MG63 (cell line): ENCODE measurements around the gene RNF103. TPM values are rescaled to one million over a fixed set of nuclear protein-coding genes. Genes with fewer than 3 reads are reported as not detected.
"Not testable (repeated sequence)": the region's sequence is repeated elsewhere in the genome, so short reads cannot be mapped to it uniquely, and the experiment has no call there.

ENCODE experiments used
- DNase-seq: peaks from one replicate; pipeline ENCODE4 v3.0.0-alpha.2; 2020
- H3K27me3 ChIP-seq: fragments of 250-450 bp; sonication (Bioruptor Pico); 2 replicates; pipeline ENCODE4 v1.5.1; 2020; ENCODE audit warnings: mild to moderate bottlenecking, moderate library complexity
- H3K36me3 ChIP-seq: fragments of 250-450 bp; sonication (Bioruptor Pico); 2 replicates; pipeline ENCODE4 v1.5.1; 2020; ENCODE audit warnings: mild to moderate bottlenecking, moderate library complexity
- H3K4me3 ChIP-seq: fragments of 250-450 bp; sonication (Bioruptor Pico); 2 replicates; pipeline ENCODE4 v1.5.1; 2020; ENCODE audit warnings: mild to moderate bottlenecking, moderate library complexity
- H3K9me3 ChIP-seq: fragments of 250-450 bp; sonication (Bioruptor Pico); 2 replicates; pipeline ENCODE4 v1.5.1; 2020; ENCODE audit warnings: mild to moderate bottlenecking, moderate library complexity
- total RNA-seq: library from RNA; depleted of rRNA; stranded (reverse); fragments of >200 nt; shearing (Covaris generic); gene quantifications from 2 replicates; pipeline ENCODE4 v1.2.3, GENCODE V29; 2014; ENCODE audit warnings: low replicate concordance

The RNF103 gene
- total RNA-seq, 1 experiment from 2014 or later = 10.0 TPM

GRCh38 chr2:86603905-86604304, 19.8 kb downstream of the RNF103 start:
- H3K4me3 ChIP-seq = no peak overlapping the region
- H3K9me3 ChIP-seq = no peaks in the 10 kb centered on the region
- no peak for DNase-seq
- peaks cover 12% of the 10 kb centered on the region for H3K36me3 ChIP-seq
- H3K27me3 ChIP-seq = no peaks in the 10 kb centered on the region

GRCh38 chr2:86598966-86599365, 24.7 kb downstream of the RNF103 start:
- Histone ChIP-seq H3K36me3 (peaks cover 1% of the 10 kb centered on the region; the same call in 1 of the 2 replicates), H3K9me3 (no peaks in the 10 kb centered on the region), H3K27me3 (no peaks in the 10 kb centered on the region), H3K4me3 (no peak overlapping the region)
- no peak for DNase-seq

- no peaks in the 10 kb centered on the region for H3K27me3 ChIP-seq
- DNase-seq = no peak
- H3K36me3 ChIP-seq = no peaks in the 10 kb centered on the region
- no peaks in the 10 kb centered on the region for H3K9me3 ChIP-seq
- no peak overlapping the region for H3K4me3 ChIP-seq
These were observed 27.5 kb downstream of the RNF103 start for GRCh38 chr2:86596118-86596517.

- no peaks in the 10 kb centered on the region for H3K9me3 ChIP-seq
- no peak overlapping the region for H3K4me3 ChIP-seq
- H3K36me3 ChIP-seq = no peaks in the 10 kb centered on the region
- no peaks in the 10 kb centered on the region; the same call in 1 of the 2 replicates for H3K27me3 ChIP-seq
- DNase-seq = no peak
These were observed 30.4 kb downstream of the RNF103 start for GRCh38 chr2:86593266-86593665.

- H3K27me3 ChIP-seq = no peaks in the 10 kb centered on the region; the same call in 1 of the 2 replicates
- H3K4me3 ChIP-seq = no peak overlapping the region
- no peaks in the 10 kb centered on the region for H3K36me3 ChIP-seq
- DNase-seq = peak; percentile 23
- H3K9me3 ChIP-seq = no peaks in the 10 kb centered on the region
These were observed 31.0 kb downstream of the RNF103 start for GRCh38 chr2:86592547-86593230.

- H3K27me3 ChIP-seq, H3K36me3 ChIP-seq, DNase-seq, H3K4me3 ChIP-seq, H3K9me3 ChIP-seq: not testable (repeated sequence)
These were observed 34.0 kb downstream of the RNF103 start for GRCh38 chr2:86589701-86590100.

- Histone ChIP-seq H3K27me3 (no peaks in the 10 kb centered on the region), H3K4me3 (no peak overlapping the region), H3K36me3 (no peaks in the 10 kb centered on the region), H3K9me3 (no peaks in the 10 kb centered on the region)
- no peak for DNase-seq
These were observed 39.3 kb downstream of the RNF103 start for GRCh38 chr2:86584151-86584913.

GRCh38 chr2:86580560-86580959, 43.1 kb downstream of the RNF103 start:
- Histone ChIP-seq H3K9me3 (no peaks in the 10 kb centered on the region), H3K36me3 (no peaks in the 10 kb centered on the region), H3K4me3 (no peak overlapping the region), H3K27me3 (no peaks in the 10 kb centered on the region)
- DNase-seq = no peak

GRCh38 chr2:86577817-86578456, 45.7 kb downstream of the RNF103 start:
- H3K36me3 ChIP-seq = no peaks in the 10 kb centered on the region
- H3K27me3 ChIP-seq = no peaks in the 10 kb centered on the region
- no peak overlapping the region for H3K4me3 ChIP-seq
- no peak for DNase-seq
- H3K9me3 ChIP-seq = no peaks in the 10 kb centered on the region

GRCh38 chr2:86570059-86570458, 53.6 kb downstream of the RNF103 start:
- Histone ChIP-seq H3K4me3 (no peak overlapping the region), H3K9me3 (no peaks in the 10 kb centered on the region), H3K27me3 (no peaks in the 10 kb centered on the region), H3K36me3 (no peaks in the 10 kb centered on the region)
- DNase-seq = no peak

- Histone ChIP-seq H3K27me3 (no peaks in the 10 kb centered on the region), H3K4me3 (no peak overlapping the region), H3K9me3 (no peaks in the 10 kb centered on the region), H3K36me3 (peaks cover 5% of the 10 kb centered on the region)
- DNase-seq = no peak
These were observed 56.9 kb downstream of the RNF103 start for GRCh38 chr2:86566821-86567190.

GRCh38 chr2:86566158-86566820, 57.4 kb downstream of the RNF103 start:
- Histone ChIP-seq H3K27me3 (no peaks in the 10 kb centered on the region), H3K4me3 (no peak overlapping the region), H3K36me3 (peaks cover 6% of the 10 kb centered on the region), H3K9me3 (no peaks in the 10 kb centered on the region)
- DNase-seq = no peak

GRCh38 chr2:86563650-86564061, 60.0 kb downstream of the RNF103 start:
- no peak for DNase-seq
- Histone ChIP-seq H3K36me3 (peaks cover 14% of the 10 kb centered on the region), H3K9me3 (no peaks in the 10 kb centered on the region), H3K4me3 (peak overlapping the region; percentile 99), H3K27me3 (no peaks in the 10 kb centered on the region)

GRCh38 chr2:86562922-86563649, 60.6 kb downstream of the RNF103 start, which contains the start of gene CHMP3:
TSS of gene CHMP3 (minus strand) at chr2:86563443. CDS start at chr2:86563348, 95 bp downstream.
- peak; percentile 94 for DNase-seq
- peaks cover 14% of the 10 kb centered on the region for H3K36me3 ChIP-seq
- no peaks in the 10 kb centered on the region for H3K9me3 ChIP-seq
- peak within 1 kb of the TSS; percentile 99 for H3K4me3 ChIP-seq
- no peaks in the 10 kb centered on the region for H3K27me3 ChIP-seq

- Histone ChIP-seq H3K27me3 (no peaks in the 10 kb centered on the region), H3K36me3 (peaks cover 14% of the 10 kb centered on the region), H3K9me3 (no peaks in the 10 kb centered on the region), H3K4me3 (peak overlapping the region; percentile 99)
- no peak for DNase-seq
These were observed 61.2 kb downstream of the RNF103 start for GRCh38 chr2:86562485-86562921.

- DNase-seq = no peak
- Histone ChIP-seq H3K4me3 (no peak overlapping the region), H3K36me3 (peaks cover 19% of the 10 kb centered on the region), H3K9me3 (no peaks in the 10 kb centered on the region), H3K27me3 (no peaks in the 10 kb centered on the region)
These were observed 65.8 kb downstream of the RNF103 start for GRCh38 chr2:86557836-86558235.
